ENCODE data around the gene MAST2.
A peak's percentile ranks its signal among the peaks of the same experiment; 100 is the strongest.
"Not testable (repeated sequence)": the region's sequence is repeated elsewhere in the genome, so short reads cannot be mapped to it uniquely, and the experiment has no call there.

The MAST2 gene

DNA sequence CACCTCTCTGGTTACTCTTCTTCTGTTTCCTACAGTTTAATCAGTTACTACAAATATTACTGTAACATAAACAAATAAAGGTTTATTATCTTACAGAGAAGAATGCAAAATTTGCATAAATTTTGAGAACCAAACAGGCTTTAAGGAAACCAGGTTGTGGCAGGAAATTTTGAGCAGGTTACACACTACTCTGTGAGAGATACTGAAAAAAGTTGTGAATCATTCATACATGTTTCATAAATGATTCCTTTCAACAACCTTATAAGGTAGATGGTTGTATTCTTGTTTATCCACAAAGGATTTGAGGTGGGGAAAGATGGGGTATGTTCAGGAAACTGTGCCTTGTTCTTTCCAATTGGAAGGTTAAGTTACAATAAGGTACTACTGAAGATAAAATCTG, 58.6 kb downstream of the MAST2 start:
- no peak for DNase-seq

DNA sequence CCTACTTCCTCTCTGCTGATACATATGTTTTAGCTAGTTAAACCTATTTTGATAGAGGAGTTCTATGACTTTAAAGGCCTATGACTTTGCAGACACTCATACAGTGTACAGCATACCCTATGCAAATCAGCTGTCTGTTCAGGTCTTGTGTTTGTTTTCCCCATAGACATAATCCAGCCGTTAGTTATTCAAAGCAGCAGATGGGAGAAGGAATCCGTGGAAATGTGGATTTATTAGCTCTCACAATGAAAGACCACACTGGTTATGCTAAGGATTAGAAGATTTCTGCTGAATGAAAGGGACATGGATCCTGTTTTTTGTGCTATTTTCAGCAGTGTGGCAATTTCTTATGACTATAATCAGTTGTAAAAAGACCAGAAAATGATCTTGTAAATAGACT, 59.8 kb downstream of the MAST2 start:
- DNase-seq: peak; percentile 13 to 59

DNA sequence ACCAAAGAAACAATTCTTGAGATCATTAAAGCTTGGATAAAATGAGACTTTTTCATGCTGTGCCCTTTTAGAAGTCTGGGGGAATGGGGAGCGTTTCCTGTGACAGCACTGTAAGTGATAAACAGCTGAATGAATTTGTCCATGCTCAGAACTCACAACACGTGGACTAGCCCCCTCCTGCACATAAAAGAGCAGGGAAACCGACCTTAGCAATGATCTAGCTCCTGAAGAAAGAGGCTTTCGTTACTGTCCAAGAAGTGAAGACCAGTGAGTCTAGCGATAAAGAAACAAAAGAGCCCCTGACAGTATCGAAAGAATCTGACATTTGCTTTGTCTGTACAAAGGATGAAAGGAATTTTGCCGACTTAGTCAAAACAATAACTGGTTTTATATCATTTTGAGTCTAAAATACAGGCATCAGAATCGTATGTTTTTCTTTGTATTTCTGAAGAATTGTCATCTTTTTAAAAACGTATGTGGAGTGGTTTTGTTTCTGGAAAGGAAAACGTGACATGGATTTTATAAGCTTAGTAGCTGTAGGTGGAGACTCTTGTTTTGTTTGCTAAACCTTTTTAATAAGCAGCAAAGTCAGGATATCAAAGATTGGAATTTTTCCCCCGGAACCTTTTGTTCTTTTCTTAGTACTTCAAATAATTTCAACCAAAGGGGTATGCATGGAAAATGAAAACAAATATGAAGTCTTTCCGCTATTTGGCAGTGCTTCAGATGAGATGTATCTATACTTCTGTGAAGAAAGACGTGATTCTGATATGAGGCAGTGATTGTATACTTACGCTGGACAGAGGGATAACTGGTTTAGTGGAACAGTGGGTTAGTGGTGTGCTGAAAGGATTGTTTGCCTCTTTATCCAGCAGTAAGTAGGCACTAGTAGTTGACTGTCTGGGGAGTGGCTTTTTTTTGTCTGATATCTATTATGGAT, 61.0 kb downstream of the MAST2 start:
- DNase-seq: peak; percentile 9 to 30

DNA sequence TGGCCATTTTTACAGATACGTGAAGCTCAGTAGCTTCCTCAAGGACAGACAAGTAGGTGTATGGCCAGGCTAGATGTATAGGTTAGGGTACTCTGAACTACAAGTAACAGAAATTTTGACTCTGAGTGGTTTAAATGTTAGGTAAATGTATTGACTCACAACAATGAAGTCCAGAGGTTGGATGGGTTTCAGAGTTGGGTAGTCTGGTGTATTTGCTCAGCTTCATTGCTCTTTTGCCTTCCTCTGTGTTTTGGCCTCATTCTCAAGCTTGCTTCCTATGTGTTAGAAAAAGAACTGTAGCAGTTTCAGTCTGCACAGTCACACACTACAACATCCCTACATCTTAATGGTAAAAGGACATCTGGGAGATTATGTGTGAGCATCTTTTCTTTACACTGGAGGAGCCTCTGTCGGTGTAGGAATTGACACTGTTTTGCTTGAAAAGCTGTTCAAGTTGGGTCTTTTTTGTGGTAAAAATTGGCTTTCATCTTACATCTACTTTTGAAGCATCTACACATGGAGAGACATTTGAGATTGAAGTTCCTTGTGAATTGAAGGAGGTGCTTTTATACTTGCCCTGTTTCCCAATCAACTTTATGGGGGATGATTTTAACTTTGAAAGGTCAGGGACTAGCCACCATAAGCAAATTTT, 64.4 kb downstream of the MAST2 start:
- no peak for DNase-seq

DNA sequence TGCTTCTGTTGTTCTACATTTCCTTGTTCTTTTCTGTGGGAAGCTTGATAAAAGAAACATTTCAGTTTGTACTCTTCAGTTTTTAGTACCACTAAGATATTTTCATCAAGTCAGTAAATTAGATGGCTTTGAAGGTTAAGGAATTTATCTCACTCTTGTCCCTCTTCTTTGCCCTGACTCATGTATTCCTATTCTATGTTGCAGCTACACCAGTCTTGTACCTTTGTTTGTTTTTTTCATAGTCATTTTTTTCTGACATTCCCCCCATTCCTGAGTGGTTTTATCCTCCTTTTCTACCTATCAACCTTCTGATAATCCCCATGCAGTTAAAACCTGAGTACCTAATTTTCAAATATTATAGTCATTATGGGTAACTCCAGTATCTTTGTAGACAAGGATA, 65.4 kb downstream of the MAST2 start:
- DNase-seq: no peak

DNA sequence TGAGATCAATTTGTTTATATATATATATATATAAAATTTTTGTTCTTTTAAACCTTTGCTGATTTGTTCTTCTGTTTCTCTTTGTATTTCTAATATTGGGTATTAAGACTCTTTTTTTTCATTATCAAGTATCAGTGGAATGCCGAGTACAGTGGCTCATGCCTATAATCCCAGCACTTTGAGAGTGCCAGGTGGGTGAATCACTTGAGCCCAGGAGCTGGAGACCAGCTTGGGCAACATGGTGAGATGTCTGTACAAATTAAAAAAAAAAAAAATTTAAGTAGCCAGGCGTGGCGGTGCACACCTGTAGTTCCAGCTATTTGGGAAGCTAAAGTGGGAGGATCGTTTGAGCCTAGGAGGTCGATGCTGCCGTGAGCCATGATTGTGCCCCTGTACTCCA, 67.1 kb downstream of the MAST2 start:
- no peak for DNase-seq

DNA sequence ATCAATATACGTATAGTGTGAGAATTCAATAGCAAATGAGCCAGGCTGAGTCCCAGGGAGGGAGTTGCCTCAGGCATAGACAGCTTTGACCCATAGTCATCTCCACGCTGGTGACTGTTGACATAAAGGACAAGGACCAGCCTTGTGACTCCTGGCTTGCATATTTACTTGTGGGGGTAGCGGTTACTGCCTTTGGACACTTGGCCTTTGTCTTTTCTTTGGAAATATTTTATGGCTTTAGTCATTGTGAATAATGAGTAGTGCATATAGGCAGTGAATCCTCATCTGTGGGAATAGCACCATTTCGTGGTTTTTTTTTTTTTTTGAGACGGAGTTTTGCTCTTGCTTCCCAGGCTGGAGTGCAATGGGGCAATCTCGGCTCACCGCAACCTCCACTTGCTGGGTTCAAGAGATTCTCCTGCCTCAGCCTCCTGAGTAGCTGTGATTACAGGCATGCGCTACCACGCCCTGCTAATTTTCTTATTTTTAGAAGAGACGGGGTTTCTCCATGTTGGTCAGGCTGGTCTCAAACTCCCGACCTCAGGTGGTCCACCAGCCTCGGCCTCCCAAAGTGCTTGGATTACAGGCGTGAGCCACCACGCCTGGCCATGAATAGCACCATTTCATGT, 68.9 kb downstream of the MAST2 start:
- DNase-seq: not testable (repeated sequence)

DNA sequence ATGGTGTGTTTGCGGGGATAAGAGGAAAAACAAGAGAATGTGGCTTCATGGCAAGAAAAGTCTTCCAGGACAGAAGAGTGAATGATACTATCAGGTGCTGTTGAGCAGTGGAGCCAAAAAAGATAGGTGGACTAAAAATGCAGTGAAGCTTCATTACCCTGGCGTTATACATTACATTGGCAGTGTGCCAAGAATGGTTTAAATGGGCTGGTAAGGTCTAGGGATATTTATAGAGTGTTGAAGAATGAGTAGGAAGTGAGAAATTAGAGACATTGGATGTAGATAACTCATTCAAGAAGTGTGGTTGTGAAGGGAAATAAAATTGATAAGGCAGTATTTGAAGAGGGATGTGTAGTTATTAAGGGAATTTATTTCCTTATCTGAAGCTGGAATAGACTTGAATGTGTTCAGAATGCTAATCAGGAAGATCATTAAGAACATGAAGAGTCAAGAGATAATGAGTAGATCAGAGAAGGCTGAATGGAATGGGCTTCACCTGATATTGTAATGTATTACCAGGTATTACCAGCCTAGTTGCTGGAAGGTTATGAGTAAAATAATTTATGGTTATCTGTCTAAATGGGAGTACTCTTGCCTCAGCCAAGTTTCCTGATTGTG, 72.7 kb downstream of the MAST2 start:
- peak in 1 of 2 experiments; percentile 5 for DNase-seq

DNA sequence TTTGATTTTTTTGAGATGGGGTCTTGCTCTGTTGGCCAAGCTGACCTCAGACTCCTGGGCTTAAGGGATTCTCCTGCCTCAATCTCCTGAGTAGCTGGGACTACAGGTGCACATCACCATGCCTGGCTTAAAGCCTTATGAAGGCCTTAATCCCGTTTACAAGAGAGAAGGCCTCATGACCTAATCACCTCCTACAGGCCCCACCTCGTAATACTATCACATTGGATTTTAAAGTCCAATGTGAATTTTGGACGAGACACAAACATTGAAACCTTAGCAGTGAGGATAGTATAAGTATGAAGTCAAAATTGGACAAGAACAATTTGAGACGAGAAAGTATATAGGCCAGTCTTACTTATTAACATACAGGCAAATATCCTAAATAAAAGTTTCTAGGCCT, 73.9 kb downstream of the MAST2 start:
- DNase-seq: no peak

DNA sequence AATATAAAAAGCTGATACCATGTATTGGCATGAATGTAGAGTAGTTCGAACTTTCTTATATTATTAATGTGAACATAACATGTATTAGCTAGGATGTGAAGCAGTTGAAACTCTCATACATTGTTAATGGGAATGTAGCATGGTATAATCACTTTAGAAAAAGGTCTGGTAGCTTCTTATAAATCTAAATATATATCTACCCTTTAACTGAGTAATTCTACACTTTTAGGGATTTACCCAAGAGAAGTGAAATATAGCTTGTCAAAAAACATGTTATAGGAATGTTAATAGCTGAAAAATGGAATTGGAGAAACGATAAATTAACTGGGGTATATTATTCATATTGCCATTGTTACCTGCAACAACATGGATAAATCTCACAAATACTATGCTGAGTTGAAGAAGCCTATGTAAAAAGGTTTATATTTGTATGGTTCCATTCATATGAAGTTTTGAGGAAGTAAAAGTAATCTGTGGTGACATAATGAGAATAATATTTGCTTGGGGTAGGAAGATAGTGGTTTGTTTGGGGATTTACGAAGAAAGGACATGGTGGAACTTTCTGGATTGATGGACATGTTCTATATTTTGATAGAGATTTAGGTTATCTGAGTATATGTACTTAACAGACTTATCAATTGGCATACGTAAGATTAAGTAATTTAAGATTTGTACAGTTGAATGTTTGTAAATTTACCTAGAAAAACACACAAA, 76.6 kb downstream of the MAST2 start:
- no peak for DNase-seq

DNA sequence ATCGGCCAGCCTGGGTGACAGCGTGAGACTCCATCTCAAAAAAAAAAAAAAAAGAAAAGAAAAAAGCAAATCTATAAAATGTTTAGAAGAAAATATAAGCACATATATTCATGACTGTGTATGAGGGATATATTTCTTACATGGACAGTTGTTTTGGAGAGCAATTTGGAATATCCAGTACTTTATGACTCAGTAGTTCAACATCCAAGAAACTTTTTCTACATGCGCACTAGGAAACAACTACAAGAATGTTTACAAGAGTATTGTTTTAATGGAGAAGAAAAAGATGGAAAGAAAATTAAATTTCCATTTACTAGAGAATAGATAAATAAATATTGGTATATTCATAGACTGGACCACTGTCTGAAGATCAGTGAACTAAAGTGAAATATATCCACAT, 77.5 kb downstream of the MAST2 start:
- no peak for DNase-seq

DNA sequence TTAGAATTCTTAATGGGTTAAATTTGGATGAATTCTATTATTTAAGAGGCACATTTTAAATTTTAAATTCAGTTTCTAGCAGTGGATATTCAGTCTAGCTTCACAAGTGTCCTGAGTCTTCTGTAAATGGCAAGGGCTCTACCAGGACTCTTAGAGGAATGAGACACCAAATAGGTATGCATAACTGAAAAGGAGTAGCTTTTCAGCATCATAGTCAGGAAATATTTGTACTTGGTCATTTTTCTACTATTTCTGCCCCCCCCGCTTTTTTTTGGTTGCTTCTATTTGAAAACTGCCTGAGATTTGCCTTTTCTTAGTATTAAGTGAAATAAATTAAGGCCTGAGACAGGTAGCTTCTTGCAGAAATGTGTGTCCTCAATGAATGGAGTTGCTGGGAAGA, 80.2 kb downstream of the MAST2 start:
- no peak for DNase-seq

DNA sequence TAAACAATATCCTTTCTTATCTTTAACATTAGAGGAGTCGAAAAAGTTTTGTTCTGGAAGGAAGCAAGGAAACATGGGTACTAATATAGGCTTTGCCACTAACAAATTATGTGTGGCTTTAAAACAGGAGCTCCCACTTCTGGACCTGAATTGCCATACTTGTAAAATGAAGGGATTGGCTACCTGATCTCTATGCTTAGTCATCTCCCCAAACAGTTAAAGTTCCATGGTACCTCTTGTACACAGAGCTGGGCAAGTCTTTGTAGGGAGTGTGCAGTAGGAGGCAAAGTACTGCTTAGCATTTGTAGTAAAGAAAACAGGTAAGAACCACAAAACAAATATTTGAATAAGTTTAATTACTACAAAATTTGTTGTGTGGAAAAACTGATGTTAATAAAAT, 81.3 kb downstream of the MAST2 start:
- DNase-seq: no peak

DNA sequence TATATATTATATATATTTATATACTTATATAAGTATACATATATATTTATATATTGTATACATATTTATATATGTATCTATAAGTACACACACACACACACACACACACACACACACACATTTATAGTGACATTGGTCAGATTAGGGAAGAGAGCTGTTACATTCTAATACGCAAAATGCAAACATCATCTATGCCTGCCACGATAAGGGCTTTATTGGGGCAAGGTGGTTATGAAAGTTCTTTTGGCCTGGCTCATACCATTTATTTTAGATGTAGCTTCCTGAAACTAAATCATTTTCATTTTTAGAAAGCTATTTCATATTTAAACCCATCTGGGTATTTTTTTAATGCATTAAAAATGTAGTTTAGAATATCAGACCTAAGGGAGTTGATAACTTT, 82.8 kb downstream of the MAST2 start:
- DNase-seq: no peak

DNA sequence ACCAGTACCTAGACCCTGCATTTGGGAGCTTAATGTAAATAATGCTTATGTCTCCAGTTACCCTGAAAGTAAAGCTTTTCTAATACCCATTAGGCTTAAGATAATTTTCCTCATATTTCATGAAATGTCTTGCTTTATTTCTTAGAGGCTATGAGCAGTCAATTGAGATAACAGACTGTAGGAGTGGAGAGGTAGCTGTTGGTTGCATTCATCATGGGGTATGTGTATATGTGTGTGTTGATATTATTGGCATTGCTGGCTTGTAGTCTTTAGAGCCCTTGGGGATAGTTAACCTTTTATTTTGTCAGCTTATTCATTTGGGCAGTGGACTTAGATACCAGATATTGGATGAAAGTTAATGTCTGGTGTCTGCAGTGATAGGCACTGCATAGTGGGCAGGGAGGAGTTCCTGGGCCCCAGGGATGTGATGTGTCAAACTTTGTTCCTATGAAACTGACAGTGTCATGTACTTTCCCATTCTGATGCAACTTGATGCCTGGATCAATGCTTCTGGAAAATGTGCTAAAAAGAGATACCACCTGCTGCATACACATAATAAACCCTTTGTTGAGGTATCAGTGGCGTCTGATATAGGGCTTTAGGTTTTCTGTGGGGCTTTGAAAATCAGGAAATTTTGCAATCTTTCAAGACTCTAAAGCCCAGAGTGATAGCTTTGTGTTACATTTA, 83.9 kb downstream of the MAST2 start:
- DNase-seq: no peak

DNA sequence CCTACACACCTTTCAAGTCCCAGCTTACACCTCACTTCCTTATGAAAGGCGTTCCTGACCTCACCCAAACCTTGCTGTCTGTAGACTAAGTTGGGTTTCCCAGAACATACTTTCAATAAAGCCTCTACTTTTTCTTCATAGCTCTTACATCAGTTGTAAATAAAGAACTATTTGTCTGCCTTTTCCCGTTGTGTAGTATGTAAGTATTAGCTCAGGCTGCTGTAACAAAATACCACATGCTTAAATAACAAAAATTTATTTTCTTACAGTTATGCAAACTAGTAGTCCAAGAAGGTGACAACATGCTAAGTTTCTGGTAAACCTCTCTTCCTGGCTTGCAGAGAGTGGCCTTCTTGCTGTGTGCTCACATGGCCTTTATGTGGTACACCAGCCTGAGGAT, 86.7 kb downstream of the MAST2 start:
- no peak for DNase-seq

DNA sequence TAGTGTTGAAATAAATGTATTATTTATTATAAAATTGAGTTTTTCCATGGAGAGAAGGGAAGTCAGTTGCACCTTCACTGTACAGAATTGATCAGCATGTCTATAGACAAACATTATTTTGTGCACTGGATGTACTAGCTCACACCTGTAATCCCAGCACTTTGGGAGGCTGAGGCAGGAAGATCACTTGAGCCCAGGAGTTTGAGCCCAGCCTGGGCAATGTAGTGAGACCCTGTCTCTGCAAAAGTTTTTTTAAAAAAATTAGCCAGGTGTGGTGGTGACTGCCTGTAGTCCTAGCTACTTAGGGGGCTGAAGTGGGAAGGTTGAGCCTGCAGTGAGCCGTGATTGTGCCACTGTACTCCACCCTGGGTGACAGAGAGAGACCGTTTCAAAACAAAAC, 87.7 kb downstream of the MAST2 start:
- no peak for DNase-seq

DNA sequence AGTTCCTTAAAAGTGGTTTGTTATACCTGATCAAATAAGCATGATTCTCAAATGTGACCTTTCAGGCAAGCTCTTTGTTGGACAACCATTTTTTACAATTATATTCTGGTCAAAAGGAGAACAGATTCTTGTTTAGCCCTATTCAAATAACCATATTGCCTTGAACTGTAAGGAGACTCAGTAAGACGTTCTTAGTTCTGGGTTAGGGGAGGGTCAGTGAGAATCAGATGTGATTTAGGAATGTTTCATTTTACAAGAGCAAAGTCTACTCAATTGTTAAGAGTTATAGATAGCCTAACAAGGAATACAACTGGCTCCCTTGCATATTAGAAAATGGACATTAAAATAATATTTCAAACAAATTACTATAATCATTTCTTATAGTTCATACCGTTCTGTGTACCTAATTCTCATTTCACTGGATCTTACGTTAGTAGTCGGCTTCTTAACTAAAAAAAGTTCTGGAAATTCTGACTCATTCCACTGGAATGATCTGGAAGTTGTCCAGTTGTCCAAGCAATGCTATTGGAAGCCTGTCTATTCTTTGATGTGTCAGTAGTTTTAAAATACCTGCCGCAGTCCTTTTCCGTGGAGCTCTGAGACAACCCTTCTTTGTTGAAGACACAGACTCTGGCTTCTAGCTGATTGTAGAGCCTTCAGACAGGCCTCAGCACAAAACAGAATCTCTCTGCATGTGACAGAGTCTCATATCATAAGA, 88.8 kb downstream of the MAST2 start:
- DNase-seq: no peak

DNA sequence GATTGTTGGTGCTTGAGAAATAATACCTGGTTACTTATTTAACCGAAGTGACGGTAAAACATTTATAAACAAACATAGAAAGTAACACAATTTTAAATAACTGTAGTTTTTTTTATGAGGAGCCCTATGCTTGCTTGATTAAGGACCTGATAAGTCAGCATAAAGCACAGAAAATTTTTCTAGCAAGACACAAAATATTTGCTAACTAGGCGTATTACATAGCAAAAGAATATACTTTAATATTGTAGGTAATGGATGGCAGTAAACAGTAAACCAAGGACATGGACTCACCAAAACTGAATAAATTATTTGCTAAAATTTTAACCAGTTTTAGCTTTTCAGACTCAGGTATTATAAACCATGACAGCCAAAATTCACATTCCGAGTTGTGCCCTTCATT, 90.9 kb downstream of the MAST2 start:
- no peak for DNase-seq

DNA sequence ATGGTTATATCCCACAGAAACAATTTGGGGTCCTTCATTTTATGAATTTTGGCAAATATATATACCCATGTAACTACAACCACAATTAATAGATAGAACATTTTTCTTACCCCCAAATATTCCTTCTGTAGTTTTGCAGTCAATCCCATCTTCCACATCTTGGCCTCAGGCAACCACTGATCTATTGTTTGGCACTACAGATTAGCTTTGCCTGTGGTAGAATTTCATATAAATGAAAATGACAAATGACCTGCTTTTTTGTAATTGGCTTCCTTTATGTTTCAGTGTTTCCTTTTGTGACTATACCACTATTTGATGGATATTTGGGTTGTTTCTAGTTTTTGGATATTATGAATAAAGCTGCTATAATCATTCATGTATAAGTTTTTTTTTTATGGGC, 91.5 kb downstream of the MAST2 start:
- DNase-seq: no peak

DNA sequence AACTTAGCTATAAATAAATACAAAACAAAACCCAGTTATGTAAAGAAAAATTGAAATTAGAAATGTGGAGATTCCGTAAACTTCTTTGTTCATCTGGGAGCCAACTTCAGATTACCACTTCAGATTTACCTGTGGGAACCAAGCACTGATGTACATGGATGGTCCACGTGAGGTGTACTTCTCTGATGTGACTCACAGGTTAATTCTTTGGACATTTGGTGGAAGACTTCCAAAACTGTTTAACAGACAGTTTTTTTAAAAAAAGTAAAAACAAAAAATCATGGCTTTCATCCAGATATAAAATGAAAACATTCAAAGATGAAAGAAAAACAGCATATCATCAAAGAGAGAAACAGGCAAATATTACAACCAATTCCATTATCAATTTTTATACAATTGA, 92.0 kb downstream of the MAST2 start:
- no peak for DNase-seq

DNA sequence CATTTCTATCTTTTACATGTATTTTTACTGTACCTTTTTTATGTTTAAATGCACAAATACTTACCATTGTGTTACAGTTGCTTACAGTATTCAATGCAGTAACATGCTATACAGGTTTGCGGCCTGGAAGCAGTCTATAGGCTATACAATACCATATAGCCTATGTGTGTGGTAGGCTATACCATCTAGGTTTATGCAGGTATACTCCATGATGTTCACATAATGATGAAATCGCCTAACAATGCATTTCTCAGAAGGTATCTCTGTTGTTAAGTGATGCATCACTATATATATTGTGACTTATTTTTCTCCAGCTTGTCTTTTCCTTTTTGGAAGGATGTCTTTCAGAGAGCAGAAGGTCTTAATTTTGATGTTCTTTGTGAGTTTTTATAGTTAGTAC, 103.5 kb downstream of the MAST2 start:
- DNase-seq: no peak
